Right lobe of liver (tissue), 4 donors: ENCODE data around the gene OVOL2.

ENCODE experiments used
- POLR2A ChIP-seq: fragments of 450-650 bp; IDR thresholded peaks from one replicate; pipeline ENCODE4 v1.6.1; 2017; ENCODE audit warnings: antibody characterized with exemption, mild to moderate bottlenecking
- TF ChIP-seq, protein P1 (sequence below), 4 donors: fragments of 200-600 bp in 3 of 4; fragments of 450-650 bp in 1 of 4; IDR thresholded peaks; one replicate each; pipeline versions ENCODE4 v1.5.1 to v1.8.0; 2016 to 2022; ENCODE audit warnings: antibody characterized with exemption in 4 of 4, mild to moderate bottlenecking in 2 of 4
- donor health status: DM: no; HTN: no; CAD: no.
- donor health status: DM: no; HTN: no; CAD: no.
- donor health status: DM: no; HTN: yes; CAD: no.

- TF ChIP-seq, protein P1, sequence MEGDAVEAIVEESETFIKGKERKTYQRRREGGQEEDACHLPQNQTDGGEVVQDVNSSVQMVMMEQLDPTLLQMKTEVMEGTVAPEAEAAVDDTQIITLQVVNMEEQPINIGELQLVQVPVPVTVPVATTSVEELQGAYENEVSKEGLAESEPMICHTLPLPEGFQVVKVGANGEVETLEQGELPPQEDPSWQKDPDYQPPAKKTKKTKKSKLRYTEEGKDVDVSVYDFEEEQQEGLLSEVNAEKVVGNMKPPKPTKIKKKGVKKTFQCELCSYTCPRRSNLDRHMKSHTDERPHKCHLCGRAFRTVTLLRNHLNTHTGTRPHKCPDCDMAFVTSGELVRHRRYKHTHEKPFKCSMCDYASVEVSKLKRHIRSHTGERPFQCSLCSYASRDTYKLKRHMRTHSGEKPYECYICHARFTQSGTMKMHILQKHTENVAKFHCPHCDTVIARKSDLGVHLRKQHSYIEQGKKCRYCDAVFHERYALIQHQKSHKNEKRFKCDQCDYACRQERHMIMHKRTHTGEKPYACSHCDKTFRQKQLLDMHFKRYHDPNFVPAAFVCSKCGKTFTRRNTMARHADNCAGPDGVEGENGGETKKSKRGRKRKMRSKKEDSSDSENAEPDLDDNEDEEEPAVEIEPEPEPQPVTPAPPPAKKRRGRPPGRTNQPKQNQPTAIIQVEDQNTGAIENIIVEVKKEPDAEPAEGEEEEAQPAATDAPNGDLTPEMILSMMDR (IDR thresholded peaks at IDR 0.05): no peak
- TF ChIP-seq POLR2A: no peak
Measured at GRCh38 chr20:18030020-18030419, 27.7 kb downstream of the OVOL2 start.
